MM.1S (cell line): ENCODE results near the gene AHCTF1.

Experiments used
- EZH2 ChIP-seq: fragments of 300-600 bp; sonication (generic); optimal IDR thresholded peaks from 2 replicates; pipeline ENCODE3; 2017; ENCODE audit warnings: low read depth, mild to moderate bottlenecking, antibody characterized with exemption, low read length, mixed read lengths
- TF ChIP-seq, protein P1 (sequence below): fragments of 300-600 bp; sonication (generic); IDR thresholded peaks from 2 replicates; pipeline ENCODE4 v1.5.1; 2016; ENCODE audit warnings: antibody characterized with exemption, low read length, mixed read lengths

DNA sequence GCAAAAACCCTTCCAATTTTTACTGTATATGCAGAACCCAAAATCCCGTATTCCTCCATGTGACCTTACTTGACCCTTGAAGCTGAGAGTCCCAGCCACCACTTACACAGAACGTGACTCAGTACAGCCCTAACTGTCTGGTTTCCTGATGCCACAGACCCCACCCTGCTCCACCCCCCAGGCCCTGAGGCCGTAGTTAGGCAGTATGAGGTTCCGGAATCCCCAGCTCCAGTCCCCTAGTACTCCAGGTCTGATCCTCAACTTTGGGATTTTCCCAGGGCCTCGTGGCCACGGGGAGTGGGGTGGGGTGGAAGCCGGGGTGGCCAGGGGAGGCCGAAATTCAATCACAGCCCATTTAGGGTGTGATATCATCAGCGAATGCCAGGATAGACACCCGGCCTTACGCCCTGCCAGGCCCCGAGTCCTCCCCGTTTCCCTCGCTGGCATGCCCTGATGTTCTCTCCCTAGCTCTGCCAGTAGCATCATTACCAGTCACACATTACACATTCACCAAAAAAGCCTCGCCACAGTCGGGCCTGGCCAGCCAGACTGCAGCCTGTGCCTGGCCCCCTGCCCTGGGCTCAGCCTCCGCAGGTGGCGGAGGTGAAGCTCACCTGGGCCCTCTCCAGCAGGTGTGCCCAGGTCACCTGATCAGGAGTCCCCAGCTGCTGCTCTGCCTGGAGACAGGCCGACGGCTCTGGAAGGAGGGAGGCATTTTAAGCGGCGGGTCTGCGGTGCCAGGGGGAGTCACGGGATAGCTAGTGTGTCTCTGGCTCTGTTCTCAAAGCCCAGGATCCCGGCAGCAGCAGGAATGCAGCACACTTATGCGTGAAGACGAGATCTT, 136.7 kb downstream of the AHCTF1 start:
- TF ChIP-seq, protein P1, sequence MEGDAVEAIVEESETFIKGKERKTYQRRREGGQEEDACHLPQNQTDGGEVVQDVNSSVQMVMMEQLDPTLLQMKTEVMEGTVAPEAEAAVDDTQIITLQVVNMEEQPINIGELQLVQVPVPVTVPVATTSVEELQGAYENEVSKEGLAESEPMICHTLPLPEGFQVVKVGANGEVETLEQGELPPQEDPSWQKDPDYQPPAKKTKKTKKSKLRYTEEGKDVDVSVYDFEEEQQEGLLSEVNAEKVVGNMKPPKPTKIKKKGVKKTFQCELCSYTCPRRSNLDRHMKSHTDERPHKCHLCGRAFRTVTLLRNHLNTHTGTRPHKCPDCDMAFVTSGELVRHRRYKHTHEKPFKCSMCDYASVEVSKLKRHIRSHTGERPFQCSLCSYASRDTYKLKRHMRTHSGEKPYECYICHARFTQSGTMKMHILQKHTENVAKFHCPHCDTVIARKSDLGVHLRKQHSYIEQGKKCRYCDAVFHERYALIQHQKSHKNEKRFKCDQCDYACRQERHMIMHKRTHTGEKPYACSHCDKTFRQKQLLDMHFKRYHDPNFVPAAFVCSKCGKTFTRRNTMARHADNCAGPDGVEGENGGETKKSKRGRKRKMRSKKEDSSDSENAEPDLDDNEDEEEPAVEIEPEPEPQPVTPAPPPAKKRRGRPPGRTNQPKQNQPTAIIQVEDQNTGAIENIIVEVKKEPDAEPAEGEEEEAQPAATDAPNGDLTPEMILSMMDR = no peak
- no peak for TF ChIP-seq EZH2
